BLaER1 (cell line): ENCODE data around the gene FAF1.

Experiments
- H3K27ac ChIP-seq: shearing (Covaris generic); formaldehyde crosslinking; 2 replicates; pipeline ENCODE4 v1.8.1; 2022
- H3K27me3 ChIP-seq: shearing (Covaris generic); formaldehyde crosslinking; 2 replicates; pipeline ENCODE4 v1.8.1; 2022
- H3K36me3 ChIP-seq: shearing (Covaris generic); formaldehyde crosslinking; 2 replicates; pipeline ENCODE4 v1.8.1; 2022
- H3K4me1 ChIP-seq: shearing (Covaris generic); formaldehyde crosslinking; 2 replicates; pipeline ENCODE4 v1.8.1; 2022
- H3K4me2 ChIP-seq: shearing (Covaris generic); formaldehyde crosslinking; 2 replicates; pipeline ENCODE4 v1.8.1; 2022
- H3K4me3 ChIP-seq: shearing (Covaris generic); formaldehyde crosslinking; 2 replicates; pipeline ENCODE4 v1.8.1; 2022
- H3K9ac ChIP-seq: shearing (Covaris generic); formaldehyde crosslinking; 2 replicates; pipeline ENCODE4 v1.8.1; 2022
- H3K9me3 ChIP-seq: shearing (Covaris generic); formaldehyde crosslinking; 2 replicates; pipeline ENCODE4 v1.8.1; 2022
- H4K20me1 ChIP-seq: shearing (Covaris generic); formaldehyde crosslinking; 2 replicates; pipeline ENCODE4 v1.8.1; 2022
- Cebpa-rat ChIP-seq: shearing (Covaris generic); IDR thresholded peaks from 2 replicates; pipeline ENCODE4 v1.8.1; 2022

FAF1 gene

GRCh38 chr1:50450861-50451653 lies 509.0 kb downstream of the FAF1 start:
- H3K27me3 ChIP-seq: no peaks in the 10 kb centered on the region
- no peak overlapping the region for H3K27ac ChIP-seq
- H3K4me2 ChIP-seq: peak overlapping the region; percentile 24
- H4K20me1 ChIP-seq: no peaks in the 10 kb centered on the region
- TF ChIP-seq Cebpa-rat: no peak
- no peak overlapping the region for H3K4me3 ChIP-seq
- H3K4me1 ChIP-seq: peaks cover 18% of the 10 kb centered on the region
- H3K9ac ChIP-seq: no peak overlapping the region
- H3K9me3 ChIP-seq: no peaks in the 10 kb centered on the region
- 0 out of 2 replicates have a peak, but pooled peaks cover 12% of the 10 kb centered on the region for H3K36me3 ChIP-seq

- no peak overlapping the region for H3K4me2 ChIP-seq
- no peak overlapping the region for H3K4me3 ChIP-seq
- H3K9me3 ChIP-seq: no peaks in the 10 kb centered on the region
- TF ChIP-seq Cebpa-rat: no peak
- no peaks in the 10 kb centered on the region for H4K20me1 ChIP-seq
- 0 out of 2 replicates have a peak, but pooled peaks cover 6% of the 10 kb centered on the region for H3K36me3 ChIP-seq
- H3K27ac ChIP-seq: no peak overlapping the region
- H3K9ac ChIP-seq: no peak overlapping the region
- peaks cover 18% of the 10 kb centered on the region for H3K4me1 ChIP-seq
- H3K27me3 ChIP-seq: no peaks in the 10 kb centered on the region
These were observed 512.1 kb downstream of the FAF1 start for GRCh38 chr1:50447961-50448360.

GRCh38 chr1:50441183-50441582 lies 518.9 kb downstream of the FAF1 start:
- Histone ChIP-seq H3K9me3 (no peaks in the 10 kb centered on the region), H3K27ac (no peak overlapping the region), H3K4me2 (no peak overlapping the region), H3K9ac (no peak overlapping the region), H4K20me1 (no peaks in the 10 kb centered on the region), H3K4me1 (no peaks in the 10 kb centered on the region), H3K36me3 (peaks cover 39% of the 10 kb centered on the region), H3K27me3 (no peaks in the 10 kb centered on the region), H3K4me3 (no peak overlapping the region)
- no peak for TF ChIP-seq Cebpa-rat

- no peaks in the 10 kb centered on the region for H3K27me3 ChIP-seq
- no peaks in the 10 kb centered on the region for H4K20me1 ChIP-seq
- no peaks in the 10 kb centered on the region for H3K4me1 ChIP-seq
- no peak overlapping the region for H3K9ac ChIP-seq
- H3K36me3 ChIP-seq: peaks cover 39% of the 10 kb centered on the region
- TF ChIP-seq Cebpa-rat: no peak
- H3K4me2 ChIP-seq: no peak overlapping the region
- no peaks in the 10 kb centered on the region for H3K9me3 ChIP-seq
- no peak overlapping the region for H3K4me3 ChIP-seq
- H3K27ac ChIP-seq: no peak overlapping the region
These were observed 521.1 kb downstream of the FAF1 start for GRCh38 chr1:50438945-50439344.

- Histone ChIP-seq H3K9me3 (no peaks in the 10 kb centered on the region), H3K4me1 (no peaks in the 10 kb centered on the region), H3K27ac (no peak overlapping the region), H3K4me2 (no peak overlapping the region), H3K27me3 (peaks cover 7% of the 10 kb centered on the region; the same call in 1 of the 2 replicates), H3K4me3 (no peak overlapping the region), H4K20me1 (no peaks in the 10 kb centered on the region), H3K36me3 (peaks cover 35% of the 10 kb centered on the region), H3K9ac (no peak overlapping the region)
- no peak for TF ChIP-seq Cebpa-rat
These were observed 523.6 kb downstream of the FAF1 start for GRCh38 chr1:50436489-50436888.

GRCh38 chr1:50430010-50430405 lies 530.1 kb downstream of the FAF1 start:
- H3K4me1 ChIP-seq: no peaks in the 10 kb centered on the region
- peaks cover 35% of the 10 kb centered on the region for H3K9me3 ChIP-seq
- peaks cover 72% of the 10 kb centered on the region for H3K27me3 ChIP-seq
- H4K20me1 ChIP-seq: 0 out of 2 replicates have a peak, but pooled peaks cover 9% of the 10 kb centered on the region
- no peak for TF ChIP-seq Cebpa-rat
- H3K4me2 ChIP-seq: no peak overlapping the region
- H3K36me3 ChIP-seq: no peaks in the 10 kb centered on the region
- H3K4me3 ChIP-seq: no peak overlapping the region
- H3K27ac ChIP-seq: no peak overlapping the region
- H3K9ac ChIP-seq: no peak overlapping the region

- TF ChIP-seq Cebpa-rat: no peak
- peaks cover 91% of the 10 kb centered on the region for H3K27me3 ChIP-seq
- peaks cover 52% of the 10 kb centered on the region for H3K9me3 ChIP-seq
- no peaks in the 10 kb centered on the region for H3K36me3 ChIP-seq
- no peak overlapping the region for H3K4me2 ChIP-seq
- no peaks in the 10 kb centered on the region for H3K4me1 ChIP-seq
- H3K9ac ChIP-seq: no peak overlapping the region
- H4K20me1 ChIP-seq: 0 out of 2 replicates have a peak, but pooled peaks cover 9% of the 10 kb centered on the region
- no peak overlapping the region for H3K4me3 ChIP-seq
- H3K27ac ChIP-seq: no peak overlapping the region
These were observed 532.0 kb downstream of the FAF1 start for GRCh38 chr1:50427818-50428779.

GRCh38 chr1:50427086-50427817 lies 532.8 kb downstream of the FAF1 start:
- H3K36me3 ChIP-seq: no peaks in the 10 kb centered on the region
- no peak for TF ChIP-seq Cebpa-rat
- H3K27me3 ChIP-seq: peaks cover 100% of the 10 kb centered on the region
- no peak overlapping the region for H3K4me2 ChIP-seq
- no peak overlapping the region for H3K4me3 ChIP-seq
- H3K9me3 ChIP-seq: peaks cover 61% of the 10 kb centered on the region
- no peaks in the 10 kb centered on the region for H3K4me1 ChIP-seq
- 0 out of 2 replicates have a peak, but pooled peaks cover 9% of the 10 kb centered on the region for H4K20me1 ChIP-seq
- H3K27ac ChIP-seq: no peak overlapping the region
- no peak overlapping the region for H3K9ac ChIP-seq

- no peaks in the 10 kb centered on the region for H3K36me3 ChIP-seq
- no peak for TF ChIP-seq Cebpa-rat
- H3K27ac ChIP-seq: no peak overlapping the region
- no peak overlapping the region for H3K4me2 ChIP-seq
- no peak overlapping the region for H3K4me3 ChIP-seq
- H3K4me1 ChIP-seq: no peaks in the 10 kb centered on the region
- H3K9ac ChIP-seq: no peak overlapping the region
- H4K20me1 ChIP-seq: 0 out of 2 replicates have a peak, but pooled peaks cover 9% of the 10 kb centered on the region
- peaks cover 66% of the 10 kb centered on the region for H3K9me3 ChIP-seq
- peaks cover 100% of the 10 kb centered on the region for H3K27me3 ChIP-seq
These were observed 533.4 kb downstream of the FAF1 start for GRCh38 chr1:50426702-50427085.
